IMR-90 (cell line): ENCODE data around the gene SLC4A4. TPM values are rescaled to one million over a fixed set of nuclear protein-coding genes. Genes with fewer than 3 reads are reported as not detected.

Source experiments
- ATAC-seq: fragments of 200-7000 bp; cut with Tn5 transposase; 2 replicates; pipeline ENCODE4 v1.9.1; 2020; ENCODE audit warnings: low read depth, mild to moderate bottlenecking, moderate library complexity
- BruUV-seq: library from RNA; stranded (reverse); fragments of 400-500 nt; replicated peaks from 2 replicates; lab custom pipeline; 2021; lab: Mats Ljungman, UMichigan
- CTCF ChIA-PET: fragments of 300-600 bp; formaldehyde crosslinking; extraction: SDS; loops from one replicate; lab custom pipeline; 2021; ENCODE audit warnings: antibody characterized with exemption; lab: Yijun Ruan, JAX
- POLR2A ChIA-PET: fragments of 300-600 bp; sonication (Branson Sonifier 250); formaldehyde crosslinking; loops from one replicate; lab custom pipeline; 2022; ENCODE audit warnings: antibody characterized with exemption; ENCODE audit not compliant: unreplicated experiment; lab: Charles Lee
- DNase-seq: peaks from one replicate; pipeline ENCODE4 v3.0.0; 2013
- H2AFZ ChIP-seq: replicated peaks from 2 replicates; pipeline ENCODE3; 2013; ENCODE audit warnings: low read length, mild to moderate bottlenecking; ENCODE audit not compliant: poor library complexity
- H2AK5ac ChIP-seq: 2 replicates; pipeline ENCODE4 v1.6.1; 2013; ENCODE audit warnings: low read depth, low read length, inconsistent platforms
- H2AK9ac ChIP-seq: replicated peaks from 2 replicates; pipeline ENCODE3; 2013; ENCODE audit warnings: mild to moderate bottlenecking, low read depth, low read length, moderate library complexity; ENCODE audit not compliant: poor library complexity
- H2BK120ac ChIP-seq: 2 replicates; pipeline ENCODE4 v1.6.1; 2013; ENCODE audit warnings: low read depth, low read length, inconsistent platforms
- H2BK15ac ChIP-seq: 3 replicates; pipeline ENCODE4 v1.6.1; 2013; ENCODE audit warnings: low read depth, low read length, inconsistent platforms
- H2BK20ac ChIP-seq: 2 replicates; pipeline ENCODE4 v1.6.1; 2013; ENCODE audit warnings: low read depth, mild to moderate bottlenecking, inconsistent platforms, low read length, moderate library complexity
- H2BK5ac ChIP-seq: 2 replicates; pipeline ENCODE4 v1.6.1; 2013; ENCODE audit warnings: mild to moderate bottlenecking, low read depth, low read length, inconsistent platforms; ENCODE audit not compliant: poor library complexity, severe bottlenecking
- H3K14ac ChIP-seq: replicated peaks from 2 replicates; pipeline ENCODE4 v1.6.1; 2013; ENCODE audit warnings: low read depth, low read length, inconsistent platforms
- H3K18ac ChIP-seq: 2 replicates; pipeline ENCODE4 v1.6.1; 2013; ENCODE audit warnings: low read depth, low read length, control low read depth
- H3K23ac ChIP-seq: 2 replicates; pipeline ENCODE4 v1.6.1; 2013; ENCODE audit warnings: low read depth, low read length, inconsistent platforms
- H3K27ac ChIP-seq: 2 replicates; pipeline ENCODE4 v1.5.1; 2013; ENCODE audit warnings: mild to moderate bottlenecking, control low read depth, low read length; ENCODE audit not compliant: insufficient read depth
- H3K27me3 ChIP-seq: 2 replicates; pipeline ENCODE4 v1.6.1; 2013; ENCODE audit warnings: low read length; ENCODE audit not compliant: control insufficient read depth, insufficient read depth
- H3K36me3 ChIP-seq: 2 replicates; pipeline ENCODE4 v1.6.1; 2013; ENCODE audit warnings: low read length, mixed read lengths; ENCODE audit not compliant: control insufficient read depth, insufficient read depth
- H3K4ac ChIP-seq: 2 replicates; pipeline ENCODE4 v1.6.1; 2013; ENCODE audit warnings: low read depth, low read length, inconsistent platforms
- H3K4me1 ChIP-seq: 2 replicates; pipeline ENCODE4 v1.6.1; 2013; ENCODE audit warnings: low read length, mixed read lengths; ENCODE audit not compliant: control insufficient read depth, insufficient read depth
- H3K4me2 ChIP-seq: 2 replicates; pipeline ENCODE4 v1.6.1; 2013; ENCODE audit warnings: low read depth, mild to moderate bottlenecking, control low read depth, low read length, moderate library complexity
- H3K4me3 ChIP-seq: 2 replicates; pipeline ENCODE4 v1.5.1; 2013; ENCODE audit warnings: low read depth, mild to moderate bottlenecking, control low read depth, low read length, moderate library complexity; ENCODE audit not compliant: insufficient read depth
- H3K56ac ChIP-seq: 2 replicates; pipeline ENCODE4 v1.6.1; 2013; ENCODE audit warnings: low read length, inconsistent platforms; ENCODE audit not compliant: insufficient read depth; ENCODE audit errors: extremely low read depth
- H3K79me1 ChIP-seq, 2 experiments: 2 replicates each; pipeline ENCODE4 v1.6.1; 2013; ENCODE audit warnings: low read length in 2 of 2, inconsistent platforms in 1 of 2, low read depth in 1 of 2
- H3K9ac ChIP-seq: 2 replicates; pipeline ENCODE4 v1.6.1; 2013; ENCODE audit warnings: low read depth, low read length, control low read depth
- H3K9me1 ChIP-seq: 2 replicates; pipeline ENCODE4 v1.6.1; 2013; ENCODE audit warnings: low read length, inconsistent platforms; ENCODE audit not compliant: insufficient read depth
- H3K9me3 ChIP-seq: 2 replicates; pipeline ENCODE4 v1.6.1; 2013; ENCODE audit warnings: low read length; ENCODE audit not compliant: control insufficient read depth, insufficient read depth
- H4K20me1 ChIP-seq: 2 replicates; pipeline ENCODE4 v1.6.1; 2013; ENCODE audit warnings: low read length, inconsistent platforms; ENCODE audit not compliant: insufficient read depth
- H4K5ac ChIP-seq: 2 replicates; pipeline ENCODE4 v1.6.1; 2013; ENCODE audit warnings: mild to moderate bottlenecking, low read depth, low read length, control low read depth
- H4K8ac ChIP-seq, 2 experiments: 2 replicates each; pipeline ENCODE4 v1.6.1; 2013; ENCODE audit warnings: low read depth in 2 of 2, low read length in 2 of 2, control low read depth in 1 of 2, inconsistent platforms in 1 of 2
- H4K91ac ChIP-seq: 2 replicates; pipeline ENCODE4 v1.6.1; 2013; ENCODE audit warnings: low read depth, low read length, inconsistent platforms; ENCODE audit not compliant: insufficient read depth
- BHLHE40 ChIP-seq: fragments of 150-350 bp; IDR thresholded peaks from 2 replicates; pipeline ENCODE4 v1.6.1; 2016; ENCODE audit warnings: mild to moderate bottlenecking, low read depth, low read length
- MAZ ChIP-seq: IDR thresholded peaks from 2 replicates; pipeline ENCODE4 v1.6.1; 2012; ENCODE audit warnings: low read depth, mild to moderate bottlenecking, low read length, improper control_type of control experiment, moderate library complexity, borderline replicate concordance
- NFE2L2 ChIP-seq: fragments of 150-350 bp; IDR thresholded peaks from 2 replicates; pipeline ENCODE4 v1.6.1; 2016; ENCODE audit warnings: low read depth, mild to moderate bottlenecking, low read length
- RFX5 ChIP-seq: IDR thresholded peaks from 2 replicates; pipeline ENCODE4 v1.8.0; 2012; ENCODE audit warnings: low read depth, mild to moderate bottlenecking, low read length, moderate library complexity
- WGBS, 2 experiments: methylation state at CpG; one replicate each; pipeline versions ENCODE4 v1.1.5 to v1.1.7; 2013; ENCODE audit warnings: missing lambda C conversion rate in 2 of 2; ENCODE audit not compliant: insufficient read length in 1 of 2; ENCODE audit errors: extremely low coverage in 2 of 2; 5-methylcytosine and 5-hydroxymethylcytosine counted together
- dilution Hi-C: fragments of 300-500 bp; cut with HindIII; formaldehyde crosslinking; loops from one replicate; pipeline ENCODE4 v1.14.3; 2018; ENCODE audit warnings: low sequenced_read_pairs; ENCODE audit not compliant: unreplicated experiment
- in situ Hi-C: fragments of 300-500 bp; cut with MboI; formaldehyde crosslinking; loops from 3 replicates; pipeline ENCODE4 v1.14.3; 2019; ENCODE audit warnings: low sequenced_read_pairs, inconsistent platforms, mixed read lengths
- intact Hi-C: fragments of 100-400 bp; cut with micrococcal nuclease; formaldehyde crosslinking; loops from 2 replicates; pipeline ENCODE4 v1.10.0; 2022
- polyA plus RNA-seq, 3 experiments: library from polyadenylated mRNA; depleted of rRNA; stranded (reverse); fragments of >200 nt; gene quantifications; 2 replicates each; pipeline ENCODE4 v1.2.3, GENCODE V29; 2012; ENCODE audit warnings: low replicate concordance in 1 of 3
- total RNA-seq: library from RNA; depleted of rRNA; stranded (reverse); fragments of >200 nt; gene quantifications from 2 replicates; pipeline ENCODE4 v1.2.3, GENCODE V29; 2012
- TF ChIP-seq, protein P1 (sequence below): conservative IDR thresholded peaks from 2 replicates; pipeline ENCODE4 v1.5.1; 2012; ENCODE audit warnings: mild to moderate bottlenecking, low read depth, low read length, improper control_type of control experiment

SLC4A4 gene
- total and polyA plus RNA-seq, 2 of the 4 experiments (the other 2 are of a cell fraction) = 5.6 to 16.8 TPM

DNA sequence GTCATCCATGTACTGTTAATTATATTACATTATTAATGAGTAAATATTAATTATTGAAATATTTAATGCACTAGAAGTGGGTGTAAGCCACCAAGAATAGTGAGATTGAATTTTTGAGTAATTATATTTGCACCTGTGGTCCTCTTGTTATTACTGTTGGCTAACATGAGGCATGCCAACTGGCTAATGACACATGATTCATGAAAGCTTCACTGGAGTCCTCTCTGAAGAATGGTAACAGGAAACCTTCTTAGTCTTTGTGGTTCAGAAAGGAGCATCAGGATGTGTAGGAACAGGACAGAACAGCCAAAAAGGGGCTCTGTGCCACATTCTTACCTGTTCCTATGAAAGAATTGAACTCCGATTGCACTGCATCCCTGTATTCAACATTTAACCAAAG, 65.2 kb downstream of the SLC4A4 start:
- Histone ChIP-seq H3K56ac (no peak overlapping the region), H4K20me1 (no peaks in the 10 kb centered on the region), H4K8ac (no peak overlapping the region), H3K4me2 (no peak overlapping the region), H3K79me1 (peaks cover 3 to 12% of the 10 kb centered on the region in 2 experiments; a peak in 2 of 4 replicates), H4K5ac (no peak overlapping the region), H3K4ac (no peak overlapping the region), H3K9ac (no peak overlapping the region), H2AK9ac (no peak overlapping the region), H3K9me1 (no peaks in the 10 kb centered on the region), H3K27ac (no peak overlapping the region), H3K4me3 (no peak overlapping the region), H3K9me3 (peaks cover 2% of the 10 kb centered on the region), H3K27me3 (no peaks in the 10 kb centered on the region), H3K36me3 (peaks cover 3% of the 10 kb centered on the region), H2AK5ac (no peak overlapping the region), H2BK120ac (no peak overlapping the region), H3K23ac (no peak overlapping the region), H3K4me1 (peaks cover 3% of the 10 kb centered on the region), H2AFZ (no peak overlapping the region), H4K91ac (no peak overlapping the region), H2BK5ac (no peak overlapping the region), H3K18ac (no peak overlapping the region), H3K14ac (no peak overlapping the region), H2BK20ac (no peak overlapping the region), H2BK15ac (no peak overlapping the region)
- WGBS, 2 experiments = no CpG with 5 or more reads among the region's 1 CpG
- ATAC-seq = no peak
- intact Hi-C loops = no loop called here
- TF ChIP-seq BHLHE40 (no peak), RFX5 (no peak), NFE2L2 (no peak), MAZ (no peak)
- TF ChIP-seq, protein P1, sequence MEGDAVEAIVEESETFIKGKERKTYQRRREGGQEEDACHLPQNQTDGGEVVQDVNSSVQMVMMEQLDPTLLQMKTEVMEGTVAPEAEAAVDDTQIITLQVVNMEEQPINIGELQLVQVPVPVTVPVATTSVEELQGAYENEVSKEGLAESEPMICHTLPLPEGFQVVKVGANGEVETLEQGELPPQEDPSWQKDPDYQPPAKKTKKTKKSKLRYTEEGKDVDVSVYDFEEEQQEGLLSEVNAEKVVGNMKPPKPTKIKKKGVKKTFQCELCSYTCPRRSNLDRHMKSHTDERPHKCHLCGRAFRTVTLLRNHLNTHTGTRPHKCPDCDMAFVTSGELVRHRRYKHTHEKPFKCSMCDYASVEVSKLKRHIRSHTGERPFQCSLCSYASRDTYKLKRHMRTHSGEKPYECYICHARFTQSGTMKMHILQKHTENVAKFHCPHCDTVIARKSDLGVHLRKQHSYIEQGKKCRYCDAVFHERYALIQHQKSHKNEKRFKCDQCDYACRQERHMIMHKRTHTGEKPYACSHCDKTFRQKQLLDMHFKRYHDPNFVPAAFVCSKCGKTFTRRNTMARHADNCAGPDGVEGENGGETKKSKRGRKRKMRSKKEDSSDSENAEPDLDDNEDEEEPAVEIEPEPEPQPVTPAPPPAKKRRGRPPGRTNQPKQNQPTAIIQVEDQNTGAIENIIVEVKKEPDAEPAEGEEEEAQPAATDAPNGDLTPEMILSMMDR = no peak
- CTCF ChIA-PET = no interaction called here
- peak; percentile 45 for DNase-seq
- dilution Hi-C loops = no loop called here
- in situ Hi-C loops = no loop called here
- BruUV-seq = no TSS peak
- POLR2A ChIA-PET = no interaction called here
